ENCODE results near the gene POLR2E. TPM values are rescaled to one million over a fixed set of nuclear protein-coding genes. Genes with fewer than 3 reads are reported as not detected.

POLR2E gene
- total RNA-seq, 1 experiment from 2014 or later: 237 TPM

DNA sequence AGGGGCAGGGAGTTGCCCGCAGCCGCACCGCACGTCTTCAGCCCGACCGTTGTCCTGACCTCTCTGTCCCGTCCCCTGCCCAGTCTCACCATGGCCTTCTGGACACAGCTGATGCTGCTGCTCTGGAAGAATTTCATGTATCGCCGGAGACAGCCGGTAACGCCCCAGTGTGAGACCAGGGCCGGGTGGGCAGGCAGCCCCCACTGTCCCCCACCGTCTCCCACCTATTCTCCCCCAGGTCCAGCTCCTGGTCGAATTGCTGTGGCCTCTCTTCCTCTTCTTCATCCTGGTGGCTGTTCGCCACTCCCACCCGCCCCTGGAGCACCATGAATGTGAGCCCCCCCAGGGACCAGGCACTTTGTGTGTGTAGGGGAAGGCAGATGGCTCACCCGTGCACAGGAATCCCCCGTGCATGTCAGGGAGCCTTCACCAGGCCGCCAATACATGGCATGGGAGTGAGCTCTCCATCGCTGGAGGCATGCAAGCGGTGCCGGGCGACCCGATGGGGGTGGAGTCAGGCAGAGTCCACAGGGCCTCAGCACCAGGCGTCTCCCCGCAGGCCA lies 53.8 kb downstream of the POLR2E start:
- ChIA-PET POLR2A (ENCODE audit: unreplicated experiment) (no interaction called here), CTCF (no interaction called here)
- BruUV-seq (replicated peaks): no TSS peak
- no peaks in the 10 kb centered on the region for H3K36me3 ChIP-seq (ENCODE audit: low read depth)
- no peaks in the 10 kb centered on the region for H4K20me1 ChIP-seq (ENCODE audit: insufficient read depth)
- TF ChIP-seq EZH2 (IDR thresholded peaks at IDR 0.05; ENCODE audit: low read depth): no peak
- TF ChIP-seq, protein P1, sequence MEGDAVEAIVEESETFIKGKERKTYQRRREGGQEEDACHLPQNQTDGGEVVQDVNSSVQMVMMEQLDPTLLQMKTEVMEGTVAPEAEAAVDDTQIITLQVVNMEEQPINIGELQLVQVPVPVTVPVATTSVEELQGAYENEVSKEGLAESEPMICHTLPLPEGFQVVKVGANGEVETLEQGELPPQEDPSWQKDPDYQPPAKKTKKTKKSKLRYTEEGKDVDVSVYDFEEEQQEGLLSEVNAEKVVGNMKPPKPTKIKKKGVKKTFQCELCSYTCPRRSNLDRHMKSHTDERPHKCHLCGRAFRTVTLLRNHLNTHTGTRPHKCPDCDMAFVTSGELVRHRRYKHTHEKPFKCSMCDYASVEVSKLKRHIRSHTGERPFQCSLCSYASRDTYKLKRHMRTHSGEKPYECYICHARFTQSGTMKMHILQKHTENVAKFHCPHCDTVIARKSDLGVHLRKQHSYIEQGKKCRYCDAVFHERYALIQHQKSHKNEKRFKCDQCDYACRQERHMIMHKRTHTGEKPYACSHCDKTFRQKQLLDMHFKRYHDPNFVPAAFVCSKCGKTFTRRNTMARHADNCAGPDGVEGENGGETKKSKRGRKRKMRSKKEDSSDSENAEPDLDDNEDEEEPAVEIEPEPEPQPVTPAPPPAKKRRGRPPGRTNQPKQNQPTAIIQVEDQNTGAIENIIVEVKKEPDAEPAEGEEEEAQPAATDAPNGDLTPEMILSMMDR (conservative IDR thresholded peaks at IDR 0.05): no peak
- peaks cover 10% of the 10 kb centered on the region; the same call in 1 of the 2 replicates for H3K4me1 ChIP-seq (replicated peaks; ENCODE audit: insufficient read depth)
- DNase-seq: no peak
- no peaks in the 10 kb centered on the region for H3K9me3 ChIP-seq (ENCODE audit: insufficient read depth, low read depth)
- no peak overlapping the region for H2AFZ ChIP-seq
- no peak overlapping the region for H3K27ac ChIP-seq
- no peaks in the 10 kb centered on the region for H3K79me2 ChIP-seq (ENCODE audit: low read depth)
- intact Hi-C loops (cut with micrococcal nuclease; ENCODE audit: unreplicated experiment): no loop called here
- peaks cover 44% of the 10 kb centered on the region for H3F3A ChIP-seq (ENCODE audit: insufficient read depth, low read depth)
- peak overlapping the region; percentile 95 for H3K4me2 ChIP-seq
- peak overlapping the region; percentile 72; the same call in 1 of the 2 replicates for H3K4me3 ChIP-seq
- H3K27me3 ChIP-seq (ENCODE audit: insufficient read depth, low read depth): no peaks in the 10 kb centered on the region
- H3K9me2 ChIP-seq (ENCODE audit: insufficient read depth): no peaks in the 10 kb centered on the region

DNA sequence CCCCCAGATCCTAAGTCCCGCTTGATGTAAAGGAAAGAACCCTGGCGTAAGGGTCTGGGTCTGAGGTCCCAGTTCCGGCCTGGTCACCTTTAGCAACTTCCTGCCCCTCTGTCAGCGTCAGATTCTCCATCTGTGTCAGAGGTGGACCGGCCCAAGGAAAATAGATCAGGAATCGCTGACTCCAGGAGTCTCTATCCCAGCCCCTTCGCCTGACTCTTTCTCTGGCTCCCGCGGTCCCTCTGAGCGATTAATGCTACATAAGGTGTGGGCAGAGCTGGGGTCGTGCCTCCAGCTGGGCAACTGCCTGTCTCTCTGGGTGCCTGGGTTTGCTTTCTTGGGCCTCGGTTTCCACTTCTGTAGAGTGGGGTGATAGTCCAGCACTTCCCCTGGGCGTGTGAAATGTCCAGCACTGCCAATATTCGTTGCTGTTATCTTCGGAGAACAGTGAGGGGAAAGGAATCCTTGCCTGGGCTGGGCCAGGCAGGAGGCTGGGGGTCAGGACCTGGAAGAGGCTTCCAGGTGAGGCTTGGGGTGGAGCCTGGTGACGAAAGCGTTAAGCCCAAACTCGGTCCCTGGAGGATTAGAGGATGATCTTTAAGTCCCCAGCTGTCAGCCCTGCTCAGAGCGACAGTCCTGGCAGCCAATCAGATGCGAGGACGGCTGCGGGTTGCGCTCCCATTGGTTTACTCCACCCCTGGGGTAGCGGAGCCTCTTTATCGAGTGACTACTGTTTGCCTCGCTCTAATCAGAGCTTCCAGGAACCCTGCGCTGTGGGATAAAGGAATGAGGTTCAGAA lies 54.5 kb downstream of the POLR2E start:
- Histone ChIP-seq H3K9me2 (ENCODE audit: insufficient read depth) (no peaks in the 10 kb centered on the region), H3K79me2 (ENCODE audit: low read depth) (no peaks in the 10 kb centered on the region), H3K27ac (no peak overlapping the region), H2AFZ (peak overlapping the region; percentile 73), H3K36me3 (ENCODE audit: low read depth) (no peaks in the 10 kb centered on the region), H4K20me1 (ENCODE audit: insufficient read depth) (no peaks in the 10 kb centered on the region), H3F3A (ENCODE audit: insufficient read depth, low read depth) (peaks cover 44% of the 10 kb centered on the region), H3K27me3 (ENCODE audit: insufficient read depth, low read depth) (no peaks in the 10 kb centered on the region), H3K4me2 (peak overlapping the region; percentile 95), H3K4me3 (peak overlapping the region; percentile 72), H3K4me1 (replicated peaks; ENCODE audit: insufficient read depth) (peaks cover 10% of the 10 kb centered on the region; the same call in 1 of the 2 replicates), H3K9me3 (ENCODE audit: insufficient read depth, low read depth) (no peaks in the 10 kb centered on the region)
- CTCF ChIA-PET: no interaction called here
- POLR2A ChIA-PET (ENCODE audit: unreplicated experiment): interaction anchor here (0.5 to 0.6 kb wide), 3 partner anchors 14 to 228 kb away, joined by 4 to 22 read pairs (median 4); partner anchors contain the start of genes CIRBP and CNN2
- no peak for TF ChIP-seq EZH2 (IDR thresholded peaks at IDR 0.05; ENCODE audit: low read depth)
- TF ChIP-seq, protein P1 (conservative IDR thresholded peaks at IDR 0.05): no peak
- no TSS peak for BruUV-seq (replicated peaks)
- intact Hi-C loops (cut with micrococcal nuclease; ENCODE audit: unreplicated experiment): no loop called here
- peak; percentile 81 to 90 for DNase-seq

DNA sequence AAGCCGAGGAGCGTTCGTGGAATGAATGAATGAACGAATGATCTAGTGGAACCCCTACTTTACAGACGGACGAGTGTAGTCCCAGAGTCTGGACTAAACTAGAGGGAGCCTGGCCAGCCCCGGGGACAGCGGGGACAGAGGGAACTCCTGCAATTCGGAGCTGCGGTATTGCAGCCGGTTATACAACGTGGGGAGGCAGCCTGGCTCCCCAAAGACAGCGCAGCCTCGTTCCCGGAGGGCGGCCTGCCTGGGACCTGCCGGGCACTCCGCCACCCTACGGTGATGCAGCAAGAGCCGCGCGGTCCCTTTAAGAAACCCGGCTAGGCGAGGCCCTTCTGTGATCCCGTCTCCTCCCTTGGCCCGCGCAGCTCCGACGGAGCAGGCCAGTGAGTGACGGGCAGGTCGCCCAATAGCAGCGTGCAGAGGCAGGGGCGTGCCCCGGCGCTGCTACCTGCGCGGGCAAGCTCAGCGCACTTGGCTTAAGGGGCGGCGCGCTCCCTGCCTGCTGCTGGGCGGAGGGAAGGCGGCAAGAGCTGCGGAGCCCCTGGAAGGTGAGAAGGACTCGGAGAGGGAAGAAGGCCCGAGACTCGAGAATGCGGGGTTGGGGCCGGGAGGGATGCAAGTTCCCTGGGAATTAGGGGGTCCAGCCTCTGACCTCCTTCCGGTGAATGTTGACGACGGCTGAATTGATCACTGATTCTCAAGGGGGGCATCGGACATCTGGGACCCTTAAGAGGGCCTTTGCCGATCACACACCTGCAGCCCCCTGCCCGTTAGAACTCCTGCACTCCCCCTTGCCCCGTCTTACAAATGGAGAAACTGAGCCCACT lies 55.3 kb downstream of the POLR2E start, which contains the start of gene ABCA7:
Gene ABCA7, plus strand, starts transcription at position 462 of the 830 bp plus-strand sequence. CDS start 1,255 bp downstream, outside the sequence.
- H3K79me2 ChIP-seq (ENCODE audit: low read depth): no peaks in the 10 kb centered on the region
- no peaks in the 10 kb centered on the region for H3K27me3 ChIP-seq (ENCODE audit: insufficient read depth, low read depth)
- H3K36me3 ChIP-seq (ENCODE audit: low read depth): no peaks in the 10 kb centered on the region
- H3K4me1 ChIP-seq (replicated peaks; ENCODE audit: insufficient read depth): peaks cover 10% of the 10 kb centered on the region; the same call in 1 of the 2 replicates
- TF ChIP-seq EZH2 (IDR thresholded peaks at IDR 0.05; ENCODE audit: low read depth): no peak
- TF ChIP-seq, protein P1 (conservative IDR thresholded peaks at IDR 0.05): no peak
- ChIA-PET CTCF (no interaction called here), POLR2A (ENCODE audit: unreplicated experiment) (interaction anchor here (0.5 to 0.6 kb wide), 4 partner anchors 13 to 229 kb away, joined by 4 to 22 read pairs (median 4); partner anchors contain the start of genes CIRBP and CNN2)
- TSS peak; percentile 24 for BruUV-seq (replicated peaks)
- H4K20me1 ChIP-seq (ENCODE audit: insufficient read depth): no peaks in the 10 kb centered on the region
- intact Hi-C loops (cut with micrococcal nuclease; ENCODE audit: unreplicated experiment): no loop called here
- H3K4me3 ChIP-seq: peak within 1 kb of the TSS; percentile 72
- no peaks in the 10 kb centered on the region for H3K9me2 ChIP-seq (ENCODE audit: insufficient read depth)
- H3F3A ChIP-seq (ENCODE audit: insufficient read depth, low read depth): peaks cover 44% of the 10 kb centered on the region
- no peaks in the 10 kb centered on the region for H3K9me3 ChIP-seq (ENCODE audit: insufficient read depth, low read depth)
- no peak within 1 kb of the TSS for H3K27ac ChIP-seq
- peak within 1 kb of the TSS; percentile 95 for H3K4me2 ChIP-seq
- peak; percentile 92 to 99 for DNase-seq
- H2AFZ ChIP-seq: peak within 1 kb of the TSS; percentile 73
